Activated T-helper 1 cell treated with anti-CD3 and anti-CD28 coated beads, Interleukin-12 subunit alpha, Interleukin-12 subunit beta, Interleukin-2, Interleukin-4 antibody, amounts not matched to agents 30 ng/mL and 10 ng/mL and 1 ng/mL, durations not matched to agents 14 hours and 24 hours and 36 hours (primary cell): ENCODE measurements around the gene ATG2A. TPM values are rescaled to one million over a fixed set of nuclear protein-coding genes. Genes with fewer than 3 reads are reported as not detected.

ENCODE experiments used
- DNase-seq: peaks from one replicate; pipeline ENCODE4 v3.0.0; 2021; ENCODE audit warnings: low spot score
- H3K27ac Mint-ChIP-seq: one replicate; pipeline ENCODE4 v1.8.0; 2021; ENCODE audit warnings: mild to moderate bottlenecking, mixed read lengths
- H3K27me3 Mint-ChIP-seq: one replicate; pipeline ENCODE4 v1.8.0; 2022; ENCODE audit warnings: mild to moderate bottlenecking, moderate library complexity, mixed read lengths; ENCODE audit not compliant: insufficient read depth
- H3K36me3 Mint-ChIP-seq: one replicate; pipeline ENCODE4 v1.8.0; 2021; ENCODE audit warnings: low read depth, mixed read lengths
- H3K4me1 Mint-ChIP-seq: one replicate; pipeline ENCODE4 v1.8.0; 2021; ENCODE audit warnings: low read depth, mixed read lengths
- H3K4me3 Mint-ChIP-seq: one replicate; pipeline ENCODE4 v1.8.0; 2021; ENCODE audit warnings: mild to moderate bottlenecking, moderate library complexity, mixed read lengths
- H3K9me3 Mint-ChIP-seq: one replicate; pipeline ENCODE4 v1.8.0; 2021; ENCODE audit warnings: mixed read lengths
- intact Hi-C: fragments of 100-400 bp; cut with micrococcal nuclease; formaldehyde crosslinking; loops from one replicate; pipeline ENCODE4 v1.15.1; 2024
- total RNA-seq: library from RNA; stranded (reverse); gene quantifications from 2 replicates; pipeline ENCODE4 v1.2.3, GENCODE V29; 2022

ATG2A gene
- total RNA-seq, 1 donor from 2014 or later: 24.9 TPM

DNA sequence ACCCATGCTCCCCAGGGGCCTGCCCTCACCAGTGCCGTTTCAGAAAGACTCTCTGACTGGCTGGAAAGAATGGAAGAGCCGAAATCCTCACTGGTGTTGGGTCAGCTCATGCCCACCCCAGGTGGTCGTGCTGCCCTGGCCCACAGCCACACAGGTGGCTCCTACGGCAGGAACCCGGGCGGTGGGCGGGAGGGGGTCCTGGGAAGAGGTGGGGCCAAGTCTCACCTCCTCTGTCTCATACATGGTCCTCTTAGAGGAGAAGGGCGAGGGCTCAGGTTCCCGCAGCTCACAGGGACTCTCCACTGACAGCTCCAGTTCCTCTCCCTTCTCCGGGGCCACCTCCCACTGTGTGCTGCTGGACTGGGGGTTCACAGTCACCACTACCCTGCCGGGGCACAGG lies 8.2 kb downstream of the ATG2A start:
- no peaks in the 10 kb centered on the region for H3K9me3 Mint-ChIP-seq
- no peaks in the 10 kb centered on the region for H3K4me1 Mint-ChIP-seq
- intact Hi-C loops: no loop called here
- peaks cover 25% of the 10 kb centered on the region for H3K36me3 Mint-ChIP-seq
- H3K4me3 Mint-ChIP-seq: no peak overlapping the region
- no peak overlapping the region for H3K27ac Mint-ChIP-seq
- DNase-seq: no peak
- no peaks in the 10 kb centered on the region for H3K27me3 Mint-ChIP-seq

DNA sequence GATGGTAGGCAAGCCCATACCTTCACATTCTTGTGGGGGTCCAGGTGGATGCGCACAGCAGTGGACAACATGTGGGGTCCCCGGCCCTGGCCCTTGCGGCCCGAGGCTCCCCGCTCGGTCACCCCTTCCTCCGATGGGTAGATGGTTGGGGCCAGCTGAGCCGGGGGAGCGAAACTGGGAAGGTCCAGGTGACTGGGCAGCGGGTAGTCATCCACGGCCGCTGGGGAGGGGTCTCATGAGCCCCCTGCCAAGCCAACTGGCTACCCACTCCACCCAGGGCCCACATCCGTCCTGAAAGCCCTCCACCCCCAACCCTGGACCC lies 10.7 kb downstream of the ATG2A start:
- no peaks in the 10 kb centered on the region for H3K27me3 Mint-ChIP-seq
- no peak overlapping the region for H3K27ac Mint-ChIP-seq
- peaks cover 6% of the 10 kb centered on the region for H3K4me1 Mint-ChIP-seq
- intact Hi-C loops: no loop called here
- H3K4me3 Mint-ChIP-seq: no peak overlapping the region
- no peaks in the 10 kb centered on the region for H3K9me3 Mint-ChIP-seq
- peaks cover 21% of the 10 kb centered on the region for H3K36me3 Mint-ChIP-seq
- no peak for DNase-seq

DNA sequence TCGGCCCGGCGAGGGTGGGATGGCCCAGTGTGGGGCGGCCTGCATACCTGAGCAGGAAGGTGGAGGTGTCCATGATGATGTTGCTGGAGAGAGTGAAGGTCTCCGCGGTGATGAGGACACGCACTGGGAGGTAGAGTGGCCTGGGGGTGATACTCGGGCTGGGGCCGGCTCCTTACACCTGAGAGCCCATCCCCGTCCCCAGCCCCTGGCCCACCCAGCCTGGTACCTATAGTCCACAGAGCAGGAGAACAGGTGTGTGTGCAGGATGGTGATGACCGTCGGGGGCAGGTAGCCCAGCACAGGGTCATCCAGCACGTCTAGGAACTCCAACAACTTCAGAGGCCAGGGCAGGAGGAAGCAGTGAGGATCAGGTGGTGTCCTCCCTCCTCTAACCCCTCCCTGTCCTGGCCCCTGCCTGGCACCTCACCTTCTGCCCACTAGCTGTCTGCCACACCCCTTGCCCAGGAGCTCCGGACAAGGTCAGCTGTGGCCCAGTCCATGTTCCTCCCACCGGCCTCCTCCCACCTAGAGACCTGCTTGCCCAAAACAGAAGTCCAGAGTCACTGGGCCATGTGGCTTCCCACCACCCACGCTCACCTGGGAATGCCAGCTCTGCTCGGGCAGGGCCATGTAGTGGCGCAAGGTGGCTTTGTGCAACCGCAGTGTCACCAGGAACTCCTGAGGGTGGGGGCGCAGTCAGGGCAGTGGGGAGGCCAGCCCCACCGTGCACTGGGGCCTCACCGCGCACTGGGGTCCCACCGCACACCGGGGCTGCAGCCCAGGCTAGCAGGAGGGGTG lies 11.3 kb downstream of the ATG2A start:
- no peak for DNase-seq
- Mint-ChIP-seq H3K4me1 (peaks cover 6% of the 10 kb centered on the region), H3K4me3 (no peak overlapping the region), H3K27me3 (no peaks in the 10 kb centered on the region), H3K27ac (no peak overlapping the region), H3K9me3 (no peaks in the 10 kb centered on the region), H3K36me3 (peaks cover 20% of the 10 kb centered on the region)
- intact Hi-C loops: no loop called here

DNA sequence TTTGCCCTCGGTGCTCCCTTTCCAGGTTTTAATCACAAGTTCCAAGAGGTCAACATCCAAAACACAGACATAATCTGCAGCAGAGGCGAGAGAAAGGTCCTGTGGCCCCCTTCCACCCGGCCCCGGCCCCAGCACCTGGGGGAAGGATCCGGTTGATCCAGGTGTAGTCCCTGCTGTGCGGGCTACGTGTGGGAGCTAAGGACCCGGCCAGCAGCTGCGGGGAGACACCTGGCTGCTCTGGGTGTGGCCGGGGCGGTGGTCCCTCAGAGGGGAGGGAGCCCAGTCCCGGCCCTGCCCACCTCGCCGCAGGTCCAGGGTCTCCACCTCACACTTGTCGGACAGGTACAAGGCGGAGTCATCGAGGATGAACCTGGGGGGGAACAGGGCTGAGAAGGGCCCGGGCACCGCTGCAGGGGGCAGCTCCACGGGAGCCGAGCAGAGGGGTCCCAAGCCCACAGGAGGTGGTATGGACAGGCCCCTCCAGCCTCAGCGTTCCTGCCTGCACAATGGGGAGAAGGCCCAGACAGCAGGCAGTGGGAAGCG lies 13.6 kb downstream of the ATG2A start:
- peaks cover 12% of the 10 kb centered on the region for H3K4me1 Mint-ChIP-seq
- H3K27ac Mint-ChIP-seq: no peak overlapping the region
- no peak overlapping the region for H3K4me3 Mint-ChIP-seq
- H3K27me3 Mint-ChIP-seq: no peaks in the 10 kb centered on the region
- intact Hi-C loops: no loop called here
- no peaks in the 10 kb centered on the region for H3K9me3 Mint-ChIP-seq
- H3K36me3 Mint-ChIP-seq: peaks cover 26% of the 10 kb centered on the region
- no peak for DNase-seq

DNA sequence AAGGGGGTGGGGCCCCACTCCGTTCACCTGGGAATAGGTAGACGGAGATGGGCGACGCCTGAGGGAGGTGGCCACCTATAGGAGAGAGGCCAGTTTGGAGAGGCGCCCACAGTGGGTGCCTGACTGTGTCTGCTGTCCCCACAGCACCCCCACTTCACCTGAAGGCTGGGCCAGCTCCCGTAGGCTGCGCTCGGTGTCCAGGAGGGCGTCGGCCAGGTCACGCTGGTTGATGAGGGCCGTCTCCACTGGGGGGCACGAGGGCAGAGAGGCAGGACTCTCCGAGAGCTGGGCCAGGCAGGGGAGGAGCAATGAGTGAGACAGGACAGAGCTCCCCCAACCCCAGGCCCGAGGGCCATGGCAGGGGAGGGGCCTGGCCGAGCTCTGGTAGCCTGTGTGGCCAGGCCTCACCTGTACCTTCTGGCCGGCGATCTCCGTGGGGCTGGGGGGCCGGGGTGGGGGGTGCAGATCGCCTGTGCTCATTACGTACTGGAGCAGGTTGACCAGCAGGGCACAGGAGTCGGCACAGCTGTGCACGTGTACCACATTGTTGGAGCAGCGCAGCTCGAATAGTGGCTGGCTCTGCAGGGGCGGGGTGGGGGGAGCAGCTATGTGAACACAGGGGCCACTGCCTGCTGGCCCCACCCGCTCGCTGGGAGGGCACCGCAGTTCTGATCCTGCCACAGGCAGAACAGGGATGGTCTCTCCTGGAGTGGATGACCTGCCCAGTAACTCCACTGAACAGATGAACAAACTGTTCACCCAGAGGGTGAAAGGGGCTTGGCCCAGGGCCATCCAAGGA lies 14.7 kb downstream of the ATG2A start:
- H3K27me3 Mint-ChIP-seq: no peaks in the 10 kb centered on the region
- no peak overlapping the region for H3K4me3 Mint-ChIP-seq
- peaks cover 23% of the 10 kb centered on the region for H3K36me3 Mint-ChIP-seq
- peaks cover 12% of the 10 kb centered on the region for H3K4me1 Mint-ChIP-seq
- DNase-seq: no peak
- H3K27ac Mint-ChIP-seq: no peak overlapping the region
- intact Hi-C loops: no loop called here
- H3K9me3 Mint-ChIP-seq: no peaks in the 10 kb centered on the region

DNA sequence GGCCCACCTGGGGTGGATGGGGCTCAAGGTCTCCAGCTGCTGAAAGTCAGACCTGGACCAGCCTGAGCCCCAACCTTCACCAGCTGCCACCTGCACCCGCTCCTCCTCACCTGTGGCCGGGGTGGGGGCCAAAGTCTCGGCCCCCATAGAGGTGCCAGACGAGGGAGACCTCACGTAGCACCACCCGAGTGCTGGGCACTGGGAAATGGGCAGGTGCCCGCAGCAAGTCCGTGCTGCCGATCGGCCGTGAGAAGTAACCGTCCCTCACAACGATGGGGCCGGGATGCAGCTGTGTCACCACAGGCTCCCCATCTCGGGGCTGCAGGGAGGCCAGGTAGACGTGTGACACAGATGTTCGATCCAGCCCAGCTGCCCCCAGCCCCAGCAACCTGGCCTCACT lies 16.2 kb downstream of the ATG2A start:
- Mint-ChIP-seq H3K27ac (no peak overlapping the region), H3K27me3 (no peaks in the 10 kb centered on the region), H3K9me3 (no peaks in the 10 kb centered on the region), H3K36me3 (peaks cover 29% of the 10 kb centered on the region), H3K4me3 (no peak overlapping the region), H3K4me1 (peaks cover 12% of the 10 kb centered on the region)
- intact Hi-C loops: loop anchor here (1.0 kb wide), 2 partner anchors 15 to 17 kb away; partner anchors contain the start of gene ATG2A
- no peak for DNase-seq

DNA sequence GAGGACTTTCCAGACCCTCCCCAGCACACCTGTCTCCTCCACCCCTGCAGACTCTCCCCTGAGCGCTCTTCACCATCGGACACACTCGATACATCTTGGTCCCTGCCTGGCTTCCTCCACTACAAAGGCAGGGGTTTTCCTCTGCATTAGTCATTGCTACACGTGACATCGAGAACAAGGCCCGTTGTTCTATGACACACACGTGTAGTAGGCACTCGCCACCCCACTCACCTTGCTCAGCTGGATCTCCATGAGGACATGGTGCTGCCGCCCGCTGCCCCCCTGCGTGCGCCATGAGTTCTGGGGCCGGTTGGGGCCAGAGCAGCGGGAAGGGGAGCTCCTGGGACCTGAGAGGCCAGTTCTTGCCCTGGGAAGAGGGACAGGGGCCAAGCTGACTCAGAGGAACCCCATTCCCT lies 16.7 kb downstream of the ATG2A start:
- H3K4me3 Mint-ChIP-seq: peak overlapping the region; percentile 66
- H3K27me3 Mint-ChIP-seq: no peaks in the 10 kb centered on the region
- H3K36me3 Mint-ChIP-seq: peaks cover 32% of the 10 kb centered on the region
- peak; percentile 69 for DNase-seq
- H3K4me1 Mint-ChIP-seq: peaks cover 12% of the 10 kb centered on the region
- H3K9me3 Mint-ChIP-seq: no peaks in the 10 kb centered on the region
- H3K27ac Mint-ChIP-seq: peak overlapping the region; percentile 86
- intact Hi-C loops: loop anchor here (1.0 kb wide), 2 partner anchors 15 to 17 kb away; partner anchors contain the start of gene ATG2A

DNA sequence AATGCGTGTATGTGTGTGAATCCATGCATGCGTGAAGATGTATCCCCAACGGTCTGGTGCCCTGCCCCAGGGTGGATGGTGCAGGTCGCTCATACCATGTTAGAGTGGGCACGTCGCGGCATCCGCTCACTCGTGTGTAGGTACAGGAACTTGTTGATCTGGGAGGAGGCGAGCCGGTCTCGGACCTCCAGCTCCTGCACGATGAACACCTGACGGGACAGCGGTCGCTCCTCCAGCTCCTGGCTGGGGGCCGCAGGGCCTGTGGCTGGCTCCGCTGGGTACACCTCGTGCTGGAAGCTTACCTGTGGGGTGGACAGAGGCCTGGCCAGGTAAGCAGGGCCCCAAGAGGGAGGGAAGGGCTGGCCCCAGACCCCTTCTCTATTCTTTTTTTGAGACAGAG lies 18.5 kb downstream of the ATG2A start:
- DNase-seq: no peak
- H3K36me3 Mint-ChIP-seq: peaks cover 34% of the 10 kb centered on the region
- peaks cover 12% of the 10 kb centered on the region for H3K4me1 Mint-ChIP-seq
- intact Hi-C loops: no loop called here
- no peaks in the 10 kb centered on the region for H3K9me3 Mint-ChIP-seq
- H3K4me3 Mint-ChIP-seq: no peak overlapping the region
- H3K27me3 Mint-ChIP-seq: no peaks in the 10 kb centered on the region
- H3K27ac Mint-ChIP-seq: no peak overlapping the region

DNA sequence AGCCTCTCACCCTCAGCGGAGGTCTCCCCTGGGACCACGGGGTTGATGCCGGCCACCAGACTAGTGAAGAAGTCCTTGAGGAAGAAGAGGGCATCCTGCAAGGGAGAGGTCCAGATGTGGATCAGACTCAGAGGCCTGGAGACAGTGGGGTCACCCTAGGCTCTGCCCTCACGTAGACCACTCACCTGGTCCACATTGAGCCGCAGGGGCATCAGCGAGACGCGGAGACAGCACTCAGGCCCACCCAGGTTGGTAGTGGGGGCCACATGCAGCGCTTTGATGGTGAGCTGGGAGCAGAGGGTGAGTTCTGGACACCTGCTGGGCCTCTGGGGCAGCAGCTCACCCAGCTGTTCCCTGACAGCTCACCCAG lies 18.9 kb downstream of the ATG2A start:
- H3K4me3 Mint-ChIP-seq: no peak overlapping the region
- no peaks in the 10 kb centered on the region for H3K27me3 Mint-ChIP-seq
- H3K36me3 Mint-ChIP-seq: peaks cover 34% of the 10 kb centered on the region
- peaks cover 12% of the 10 kb centered on the region for H3K4me1 Mint-ChIP-seq
- no peaks in the 10 kb centered on the region for H3K9me3 Mint-ChIP-seq
- intact Hi-C loops: no loop called here
- no peak overlapping the region for H3K27ac Mint-ChIP-seq
- DNase-seq: no peak

DNA sequence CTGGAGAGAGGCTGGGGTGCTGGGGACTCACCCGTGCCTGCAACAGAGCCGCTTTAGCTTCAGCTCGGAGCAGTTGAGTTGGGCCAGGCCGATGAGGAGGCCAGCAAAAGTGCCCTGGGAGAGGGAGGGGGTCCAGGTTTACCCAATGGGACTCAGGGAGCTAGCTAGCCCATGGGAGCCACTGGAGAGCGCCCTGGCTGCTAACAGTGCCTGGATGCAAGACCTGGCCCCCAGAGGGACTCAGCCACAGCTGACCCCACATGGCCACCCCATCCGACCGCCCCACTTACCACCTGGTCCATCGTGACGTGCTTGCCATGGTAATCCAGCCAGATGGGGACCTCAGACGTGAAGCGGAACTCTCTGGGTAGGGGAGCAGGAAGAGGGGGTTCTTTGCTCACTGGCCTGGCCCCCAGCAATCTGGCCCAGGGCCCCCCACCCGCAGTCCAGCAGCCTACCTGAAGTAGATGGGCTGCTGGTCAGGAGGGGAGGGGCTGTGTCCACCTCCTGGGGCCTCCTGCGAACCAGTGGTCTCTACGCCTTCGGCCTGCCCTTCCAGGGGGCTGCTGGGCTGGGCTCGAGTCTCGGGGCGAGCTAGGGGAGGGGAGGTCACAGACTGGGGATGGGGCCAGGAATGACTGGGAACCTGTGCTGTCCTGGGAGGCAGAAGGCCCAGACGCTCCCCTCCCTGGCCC lies 19.5 kb downstream of the ATG2A start:
- peaks cover 34% of the 10 kb centered on the region for H3K36me3 Mint-ChIP-seq
- no peak for DNase-seq
- H3K9me3 Mint-ChIP-seq: no peaks in the 10 kb centered on the region
- H3K4me3 Mint-ChIP-seq: no peak overlapping the region
- peaks cover 12% of the 10 kb centered on the region for H3K4me1 Mint-ChIP-seq
- H3K27me3 Mint-ChIP-seq: no peaks in the 10 kb centered on the region
- intact Hi-C loops: no loop called here
- H3K27ac Mint-ChIP-seq: no peak overlapping the region

DNA sequence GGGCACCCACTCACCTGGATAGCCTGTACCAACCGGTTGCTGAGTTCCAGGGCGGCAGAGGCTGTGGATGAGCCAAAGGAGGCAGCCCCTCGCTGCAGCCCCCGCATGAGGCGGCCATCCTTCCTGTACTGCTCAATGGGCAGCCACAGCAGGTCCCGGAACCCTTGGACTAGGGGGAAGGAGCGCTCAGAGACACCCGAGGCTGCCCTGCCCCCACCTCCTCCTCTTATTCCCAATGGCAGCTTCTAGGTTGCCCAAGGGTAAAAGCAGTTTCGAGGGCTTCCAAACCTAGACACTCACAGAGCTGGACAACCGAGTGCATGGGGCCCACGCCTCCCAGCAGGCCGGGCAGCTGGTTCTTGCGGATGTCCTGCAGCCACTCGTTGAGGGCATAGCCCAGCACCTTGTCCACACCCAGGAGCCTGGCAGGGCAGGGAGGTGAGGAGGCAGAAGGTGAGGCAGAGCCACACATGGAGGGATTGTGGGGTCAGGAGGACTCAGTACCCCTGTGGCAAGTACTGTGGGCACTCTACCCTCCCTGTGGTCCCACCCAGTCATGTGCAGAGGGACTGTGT lies 20.5 kb downstream of the ATG2A start:
- intact Hi-C loops: no loop called here
- Mint-ChIP-seq H3K27me3 (no peaks in the 10 kb centered on the region), H3K4me1 (peaks cover 9% of the 10 kb centered on the region), H3K36me3 (peaks cover 30% of the 10 kb centered on the region), H3K9me3 (no peaks in the 10 kb centered on the region), H3K27ac (no peak overlapping the region), H3K4me3 (no peak overlapping the region)
- no peak for DNase-seq

DNA sequence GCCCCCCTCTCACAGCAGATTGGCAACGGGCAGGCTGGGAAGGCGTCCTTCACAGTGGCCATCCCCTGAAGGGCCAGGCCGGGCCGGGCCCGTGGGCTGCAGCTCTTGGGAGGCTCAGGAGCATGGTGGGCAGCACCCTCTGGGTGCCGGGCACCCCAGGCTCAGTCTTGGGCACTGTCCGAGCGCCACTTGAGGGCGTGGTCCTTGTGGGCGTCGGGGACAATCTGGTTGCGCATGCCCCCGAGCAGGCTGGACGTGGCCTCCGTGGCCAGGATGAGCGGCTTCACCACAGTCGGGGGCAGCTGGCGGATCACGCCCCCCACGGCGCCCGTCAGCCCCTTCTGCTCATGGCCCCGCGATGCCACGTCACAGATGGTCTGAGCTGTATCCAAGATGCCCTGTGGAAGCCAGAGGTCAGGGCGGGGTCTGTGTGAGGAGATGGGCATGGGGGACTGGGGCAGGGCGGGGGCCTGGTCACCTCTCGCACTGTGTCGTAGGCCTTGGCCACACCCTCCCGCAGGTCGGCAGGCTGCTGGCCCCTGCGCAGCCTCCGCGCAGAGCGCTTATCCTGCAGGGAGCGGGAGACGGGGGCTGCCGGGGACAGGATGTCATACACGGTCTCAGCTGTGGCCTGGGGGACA lies 22.1 kb downstream of the ATG2A start:
- H3K27me3 Mint-ChIP-seq: no peaks in the 10 kb centered on the region
- H3K36me3 Mint-ChIP-seq: peaks cover 24% of the 10 kb centered on the region
- no peak for DNase-seq
- intact Hi-C loops: loop anchor here (1.0 kb wide), 1 partner anchor 48 kb away; no protein-coding TSS in a partner anchor
- peaks cover 1% of the 10 kb centered on the region for H3K4me1 Mint-ChIP-seq
- H3K4me3 Mint-ChIP-seq: no peak overlapping the region
- no peaks in the 10 kb centered on the region for H3K9me3 Mint-ChIP-seq
- H3K27ac Mint-ChIP-seq: no peak overlapping the region
